Tibial nerve (tissue), 4 donors: ENCODE results near the gene GALNT14. TPM values are rescaled to one million over a fixed set of nuclear protein-coding genes. Genes with fewer than 3 reads are reported as not detected.

ENCODE experiments used
- DNase-seq, 2 donors: peaks; one replicate each; pipeline ENCODE4 v3.0.0-alpha.2; 2019; ENCODE audit warnings: low spot score in 2 of 2
- H3K27ac ChIP-seq, 4 donors: fragments of 200-600 bp; sonication (generic) in 3 of 4; one replicate each; pipeline ENCODE4 v1.5.1; 2017 to 2019; ENCODE audit warnings: mild to moderate bottlenecking in 1 of 4
- H3K27me3 ChIP-seq, 2 donors: fragments of 200-600 bp; sonication (generic) in 1 of 2; one replicate each; pipeline versions ENCODE4 v1.5.1 to v1.6.0; 2017 to 2019
- H3K36me3 ChIP-seq, 3 donors: fragments of 200-600 bp; sonication (generic); one replicate each; pipeline ENCODE4 v1.5.1; 2018 to 2019
- H3K4me1 ChIP-seq, 4 donors: fragments of 200-600 bp; sonication (generic) in 3 of 4; one replicate each; pipeline ENCODE4 v1.5.1; 2017 to 2019
- H3K4me3 ChIP-seq, 4 donors: fragments of 200-600 bp; sonication (generic) in 3 of 4; one replicate each; pipeline ENCODE4 v1.5.1; 2017 to 2019; ENCODE audit warnings: mild to moderate bottlenecking in 1 of 4, moderate library complexity in 1 of 4
- H3K9me3 ChIP-seq, 4 donors: fragments of 200-600 bp; sonication (generic) in 3 of 4; one replicate each; pipeline ENCODE4 v1.5.1; 2017 to 2019
- EP300 ChIP-seq, 2 donors: sonication (generic); formaldehyde crosslinking; IDR thresholded peaks; one replicate each; pipeline ENCODE4 v1.6.1; 2017; ENCODE audit warnings: antibody characterized with exemption in 2 of 2, mild to moderate bottlenecking in 1 of 2
- POLR2A ChIP-seq, 2 donors: fragments of 450-650 bp; IDR thresholded peaks; one replicate each; pipeline ENCODE4 v1.6.1; 2017; ENCODE audit warnings: antibody characterized with exemption in 2 of 2, mild to moderate bottlenecking in 2 of 2, moderate library complexity in 2 of 2
- WGBS, 2 donors: methylation state at CpG; one replicate each; pipeline ENCODE4 v1.1.5; 2018; 5-methylcytosine and 5-hydroxymethylcytosine counted together
- total RNA-seq, 4 donors: library from RNA; depleted of rRNA; stranded (reverse); fragments of >200 nt; gene quantifications; one replicate each; pipeline ENCODE4 v1.1.0, GENCODE V29; 2016
- TF ChIP-seq, protein P1 (sequence below), 5 experiments: fragments of 200-600 bp in 3 of 5; fragments of 450-650 bp in 2 of 5; sonication (generic) in 3 of 5; IDR thresholded peaks; one replicate each; pipeline ENCODE4 v1.5.1; 2016 to 2019; ENCODE audit warnings: antibody characterized with exemption in 5 of 5, mild to moderate bottlenecking in 3 of 5, moderate library complexity in 2 of 5

The GALNT14 gene
- total RNA-seq, 4 donors from 2014 or later, result 0.21 to 4.2 (median 0.78) TPM; not detected in 1

DNA sequence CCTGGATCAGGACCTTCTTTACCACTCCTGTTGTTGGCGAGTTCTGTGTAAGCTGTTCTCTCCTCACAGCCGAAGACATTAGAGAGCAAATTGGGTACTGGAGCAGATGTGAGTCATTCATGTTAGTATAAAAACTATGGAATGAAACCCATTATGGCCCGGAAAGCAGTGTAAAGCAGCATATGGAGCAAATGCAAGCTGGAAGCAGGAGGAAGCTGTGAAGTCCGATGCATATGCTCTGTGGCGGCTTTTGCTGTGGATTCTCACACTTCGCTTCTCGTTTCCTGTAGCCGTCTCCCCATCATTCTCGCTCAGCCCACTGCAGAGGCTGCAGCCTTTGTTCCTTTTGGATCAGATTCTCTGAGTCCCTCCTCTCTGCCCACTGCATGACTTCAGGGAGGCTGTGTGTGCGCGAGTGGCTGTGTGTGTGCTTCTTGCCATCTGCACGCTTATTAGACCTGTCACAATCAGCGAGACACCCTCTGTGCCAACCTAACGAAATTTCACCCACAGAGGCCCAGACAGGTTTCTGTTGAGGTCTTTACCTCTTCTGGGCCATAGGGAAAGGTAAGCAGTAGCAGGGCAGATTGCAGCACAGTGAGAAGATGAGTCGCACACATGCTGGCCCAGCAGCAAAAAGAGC is 3.3 kb upstream of the GALNT14 start:
- WGBS, 2 donors, result 75 to 76% methylated on average over 15 of the region's 15 CpGs
- Histone ChIP-seq H3K27me3 (peaks cover 0 to 34% of the 10 kb centered on the region in 2 donors), H3K27ac (no peak overlapping the region), H3K4me1 (peaks cover 0 to 24% (median 15%) of the 10 kb centered on the region in 4 donors), H3K4me3 (no peak overlapping the region), H3K36me3 (no peaks in the 10 kb centered on the region), H3K9me3 (no peaks in the 10 kb centered on the region)
- no peak for DNase-seq
- no peak for TF ChIP-seq POLR2A (IDR thresholded peaks at IDR 0.05)
- TF ChIP-seq, protein P1, sequence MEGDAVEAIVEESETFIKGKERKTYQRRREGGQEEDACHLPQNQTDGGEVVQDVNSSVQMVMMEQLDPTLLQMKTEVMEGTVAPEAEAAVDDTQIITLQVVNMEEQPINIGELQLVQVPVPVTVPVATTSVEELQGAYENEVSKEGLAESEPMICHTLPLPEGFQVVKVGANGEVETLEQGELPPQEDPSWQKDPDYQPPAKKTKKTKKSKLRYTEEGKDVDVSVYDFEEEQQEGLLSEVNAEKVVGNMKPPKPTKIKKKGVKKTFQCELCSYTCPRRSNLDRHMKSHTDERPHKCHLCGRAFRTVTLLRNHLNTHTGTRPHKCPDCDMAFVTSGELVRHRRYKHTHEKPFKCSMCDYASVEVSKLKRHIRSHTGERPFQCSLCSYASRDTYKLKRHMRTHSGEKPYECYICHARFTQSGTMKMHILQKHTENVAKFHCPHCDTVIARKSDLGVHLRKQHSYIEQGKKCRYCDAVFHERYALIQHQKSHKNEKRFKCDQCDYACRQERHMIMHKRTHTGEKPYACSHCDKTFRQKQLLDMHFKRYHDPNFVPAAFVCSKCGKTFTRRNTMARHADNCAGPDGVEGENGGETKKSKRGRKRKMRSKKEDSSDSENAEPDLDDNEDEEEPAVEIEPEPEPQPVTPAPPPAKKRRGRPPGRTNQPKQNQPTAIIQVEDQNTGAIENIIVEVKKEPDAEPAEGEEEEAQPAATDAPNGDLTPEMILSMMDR (IDR thresholded peaks at IDR 0.05), result no peak
- no peak for TF ChIP-seq EP300 (IDR thresholded peaks at IDR 0.05)

DNA sequence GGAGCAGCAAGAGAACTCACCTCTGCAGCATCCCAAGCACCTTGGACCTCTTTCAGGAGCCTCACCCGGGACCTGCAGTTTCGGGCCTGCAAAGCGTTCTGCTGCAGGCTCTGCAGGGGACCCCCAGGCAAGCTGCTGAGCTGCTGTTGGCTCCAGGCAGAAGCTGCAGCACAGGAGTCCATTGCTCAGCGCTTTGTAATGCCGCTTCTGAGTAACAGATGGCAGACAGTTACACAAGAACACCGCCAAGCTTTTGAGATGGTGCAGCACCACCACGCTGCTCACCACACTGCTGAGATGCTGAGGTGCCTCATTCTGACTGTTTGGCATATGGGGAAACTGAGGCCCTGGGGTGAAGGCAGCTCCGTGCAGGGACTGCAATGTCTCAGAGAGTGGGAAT is 1.9 kb upstream of the GALNT14 start:
- WGBS, 2 donors, result 85 to 98% methylated on average over 7 to 8 of the region's 8 CpGs
- Histone ChIP-seq H3K27ac (no peak overlapping the region), H3K4me3 (no peak overlapping the region), H3K9me3 (no peaks in the 10 kb centered on the region), H3K4me1 (peaks cover 0 to 24% (median 15%) of the 10 kb centered on the region in 4 donors), H3K27me3 (peaks cover 0 to 48% of the 10 kb centered on the region in 2 donors), H3K36me3 (no peaks in the 10 kb centered on the region)
- TF ChIP-seq POLR2A (IDR thresholded peaks at IDR 0.05) (no peak), EP300 (IDR thresholded peaks at IDR 0.05) (no peak)
- TF ChIP-seq, protein P1 (IDR thresholded peaks at IDR 0.05), result no peak
- no peak for DNase-seq

DNA sequence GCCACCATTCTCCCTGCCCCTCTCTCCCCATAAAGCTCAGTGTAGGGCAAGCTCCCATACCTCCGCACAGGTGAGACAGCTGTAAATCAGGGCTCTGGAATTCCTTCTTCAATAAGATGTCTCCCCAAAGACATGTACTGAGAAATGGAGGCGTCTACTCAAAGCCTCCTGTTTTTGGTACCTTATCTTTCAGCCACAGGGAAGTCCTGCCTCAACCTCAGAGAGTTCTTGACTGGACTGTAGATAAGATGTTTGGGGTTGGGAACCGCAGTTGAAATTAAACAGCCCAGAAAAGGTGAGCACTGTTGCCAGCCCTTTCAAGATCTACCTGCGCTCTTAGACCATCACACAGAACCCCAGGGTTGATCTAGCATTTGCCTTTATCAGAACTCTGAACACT is 1.4 kb upstream of the GALNT14 start:
- no peaks in the 10 kb centered on the region for H3K9me3 ChIP-seq
- no peak overlapping the region for H3K27ac ChIP-seq
- WGBS, 2 donors, result 94 to 100% methylated on average over 4 of the region's 4 CpGs
- no peaks in the 10 kb centered on the region for H3K36me3 ChIP-seq
- H3K4me1 ChIP-seq, result peaks cover 0 to 24% (median 15%) of the 10 kb centered on the region in 4 donors
- H3K27me3 ChIP-seq, result peaks cover 0 to 53% of the 10 kb centered on the region in 2 donors
- DNase-seq, result no peak
- TF ChIP-seq, protein P1 (IDR thresholded peaks at IDR 0.05), result no peak
- TF ChIP-seq POLR2A (IDR thresholded peaks at IDR 0.05), result no peak
- no peak for TF ChIP-seq EP300 (IDR thresholded peaks at IDR 0.05)
- no peak overlapping the region for H3K4me3 ChIP-seq

DNA sequence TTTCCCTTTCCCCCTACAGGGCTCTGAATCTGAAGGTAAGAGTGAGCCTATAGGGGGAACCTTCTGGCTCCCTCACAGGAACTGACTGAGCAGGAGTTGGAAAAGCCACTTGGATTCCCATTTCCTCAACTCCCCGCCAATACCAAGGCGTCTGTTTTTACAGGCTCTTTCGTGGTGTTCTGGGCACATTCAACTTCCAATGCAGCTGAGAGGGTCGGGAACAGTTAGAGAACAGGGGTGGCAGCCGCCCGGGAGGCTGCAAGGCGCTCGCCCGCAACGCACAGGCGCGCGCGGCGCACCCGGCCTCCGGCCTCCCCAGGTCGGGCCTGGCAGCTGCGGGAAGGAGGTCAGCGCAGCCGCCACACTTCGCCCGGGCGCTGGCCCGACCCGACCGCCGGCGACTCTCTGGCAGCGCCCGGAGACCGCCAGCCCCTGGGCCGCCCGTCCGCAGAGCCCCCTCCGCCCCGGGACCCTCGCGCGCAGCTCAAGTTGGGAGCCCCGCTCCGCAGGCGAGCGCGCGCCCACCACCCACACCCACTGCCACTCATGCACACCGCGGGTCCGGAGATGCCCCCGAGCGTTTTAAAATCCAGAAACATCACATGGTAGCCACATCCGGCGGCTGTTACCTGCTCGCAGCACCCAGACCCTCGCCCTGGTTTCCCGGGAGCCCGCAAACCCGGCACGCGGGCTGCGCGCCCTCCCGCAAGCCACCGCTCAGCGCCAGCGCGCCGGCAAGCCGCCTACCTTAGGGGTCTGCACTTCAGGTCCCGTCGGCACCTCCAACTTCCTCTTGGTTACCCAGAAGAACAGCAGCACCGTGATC is 816 bp downstream of the GALNT14 start:
- H3K36me3 ChIP-seq, result no peaks in the 10 kb centered on the region
- TF ChIP-seq POLR2A (IDR thresholded peaks at IDR 0.05), result no peak
- TF ChIP-seq EP300 (IDR thresholded peaks at IDR 0.05), result no peak
- TF ChIP-seq, protein P1 (IDR thresholded peaks at IDR 0.05), result no peak
- peaks cover 0 to 24% (median 15%) of the 10 kb centered on the region in 4 donors for H3K4me1 ChIP-seq
- no peaks in the 10 kb centered on the region for H3K9me3 ChIP-seq
- DNase-seq, result no peak
- H3K27me3 ChIP-seq, result peaks cover 0 to 59% of the 10 kb centered on the region in 2 donors
- H3K4me3 ChIP-seq, result peak overlapping the region; percentile 14 to 60 (median 52)
- WGBS, 2 donors, result 1% methylated on average over 37 to 56 of the region's 72 CpGs
- H3K27ac ChIP-seq, result no peak overlapping the region

DNA sequence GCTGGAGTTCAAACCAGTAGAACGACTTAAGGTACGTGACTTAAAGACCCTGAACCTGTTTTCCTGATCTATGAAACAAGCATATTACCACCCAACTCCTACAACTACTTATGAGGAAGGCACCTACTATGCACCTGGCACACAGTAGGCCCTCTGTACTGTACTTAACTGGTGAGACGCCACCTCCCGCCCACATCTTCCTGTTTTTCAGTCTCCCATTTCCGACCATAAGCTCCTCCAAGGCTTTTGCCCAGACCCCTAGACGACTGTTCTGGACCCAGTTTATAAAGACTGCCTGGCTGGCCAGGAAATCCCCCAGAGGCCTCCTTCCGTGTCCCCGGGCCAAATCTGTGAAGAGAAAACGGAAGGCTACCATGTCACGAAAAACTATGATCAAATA is 1.5 kb downstream of the GALNT14 start:
- WGBS, 2 donors, result 47% methylated on average over 10 of the region's 10 CpGs
- TF ChIP-seq, protein P1 (IDR thresholded peaks at IDR 0.05), result no peak
- no peak for TF ChIP-seq POLR2A (IDR thresholded peaks at IDR 0.05)
- no peak for TF ChIP-seq EP300 (IDR thresholded peaks at IDR 0.05)
- Histone ChIP-seq H3K4me3 (peak overlapping the region in 1 of 4 donors; percentile 46), H3K27ac (no peak overlapping the region), H3K36me3 (no peaks in the 10 kb centered on the region), H3K4me1 (peaks cover 0 to 24% (median 15%) of the 10 kb centered on the region in 4 donors), H3K9me3 (no peaks in the 10 kb centered on the region), H3K27me3 (peaks cover 0 to 62% of the 10 kb centered on the region in 2 donors)
- no peak for DNase-seq
